H9 (cell line): ENCODE measurements around the gene ADGRL3. TPM values are rescaled to one million over a fixed set of nuclear protein-coding genes. Genes with fewer than 3 reads are reported as not detected.

Source experiments
- DNase-seq: peaks from one replicate; pipeline ENCODE4 v3.0.0-alpha.2; 2017
- H2AFZ ChIP-seq: one replicate; pipeline ENCODE4 v1.6.1; 2013; ENCODE audit warnings: mild to moderate bottlenecking, low read length, control low read depth, moderate library complexity
- H2AK5ac ChIP-seq: 2 replicates; pipeline ENCODE4 v1.6.1; 2013; ENCODE audit warnings: low read length, control low read depth, mixed read lengths; ENCODE audit not compliant: insufficient read length
- H2BK120ac ChIP-seq: one replicate; pipeline ENCODE4 v1.6.1; 2013; ENCODE audit warnings: low read depth, mild to moderate bottlenecking, low read length, control low read depth, inconsistent platforms; ENCODE audit not compliant: poor library complexity, severe bottlenecking
- H2BK12ac ChIP-seq: 2 replicates; pipeline ENCODE4 v1.6.1; 2013; ENCODE audit warnings: low read length, control low read depth, mixed read lengths, low read depth; ENCODE audit not compliant: insufficient read length
- H2BK15ac ChIP-seq: 2 replicates; pipeline ENCODE4 v1.6.1; 2013; ENCODE audit warnings: low read depth, low read length, control low read depth
- H2BK20ac ChIP-seq: one replicate; pipeline ENCODE4 v1.6.1; 2013; ENCODE audit warnings: low read depth, mild to moderate bottlenecking, low read length, control low read depth, inconsistent platforms; ENCODE audit not compliant: poor library complexity, severe bottlenecking
- H2BK5ac ChIP-seq: 2 replicates; pipeline ENCODE4 v1.6.1; 2013; ENCODE audit warnings: low read length, control low read depth, mixed read lengths; ENCODE audit not compliant: insufficient read length
- H3K14ac ChIP-seq: 2 replicates; pipeline ENCODE4 v1.6.1; 2013; ENCODE audit warnings: low read length, control low read depth; ENCODE audit not compliant: insufficient read depth
- H3K18ac ChIP-seq: 2 replicates; pipeline ENCODE4 v1.6.1; 2013; ENCODE audit warnings: low read depth, mild to moderate bottlenecking, mixed read lengths, low read length, control low read depth; ENCODE audit not compliant: insufficient read length
- H3K23ac ChIP-seq: 2 replicates; pipeline ENCODE4 v1.6.1; 2013; ENCODE audit warnings: low read length, control low read depth, mixed read lengths, low read depth; ENCODE audit not compliant: insufficient read length
- H3K23me2 ChIP-seq: 2 replicates; pipeline ENCODE4 v1.6.1; 2013; ENCODE audit warnings: low read depth, mild to moderate bottlenecking, mixed read lengths, low read length, control low read depth; ENCODE audit not compliant: insufficient read length, poor library complexity, severe bottlenecking
- H3K27ac ChIP-seq: 2 replicates; pipeline ENCODE4 v1.5.1; 2013; ENCODE audit warnings: low read length, control low read depth, mixed read lengths, low read depth; ENCODE audit not compliant: insufficient read length
- H3K27me3 ChIP-seq: 2 replicates; pipeline ENCODE4 v1.6.1; 2013; ENCODE audit warnings: low read length, control low read depth, inconsistent platforms; ENCODE audit not compliant: insufficient read depth
- H3K4ac ChIP-seq: 2 replicates; pipeline ENCODE4 v1.6.1; 2013; ENCODE audit warnings: low read depth, mild to moderate bottlenecking, control low read depth, inconsistent platforms, low read length, moderate library complexity
- H3K4me1 ChIP-seq: 2 replicates; pipeline ENCODE4 v1.6.1; 2013; ENCODE audit warnings: low read length, control low read depth, inconsistent platforms; ENCODE audit not compliant: insufficient read depth
- H3K4me2 ChIP-seq: 2 replicates; pipeline ENCODE4 v1.6.1; 2013; ENCODE audit warnings: low read length, control low read depth, mixed read lengths; ENCODE audit not compliant: insufficient read length, insufficient read depth
- H3K56ac ChIP-seq: 2 replicates; pipeline ENCODE4 v1.6.1; 2013; ENCODE audit warnings: low read depth, mild to moderate bottlenecking, mixed read lengths, low read length, control low read depth; ENCODE audit not compliant: insufficient read length
- H3K79me1 ChIP-seq: 2 replicates; pipeline ENCODE4 v1.6.1; 2013; ENCODE audit warnings: low read depth, mild to moderate bottlenecking, moderate library complexity, low read length, control low read depth, inconsistent platforms; ENCODE audit not compliant: insufficient read depth, poor library complexity, severe bottlenecking
- H3K79me2 ChIP-seq: 2 replicates; pipeline ENCODE4 v1.6.1; 2013; ENCODE audit warnings: low read length, control low read depth, inconsistent platforms; ENCODE audit not compliant: insufficient read depth
- H3K9ac ChIP-seq: 2 replicates; pipeline ENCODE4 v1.6.1; 2013; ENCODE audit warnings: low read length, control low read depth, mixed read lengths; ENCODE audit not compliant: insufficient read length; ENCODE audit errors: extremely low read depth
- H3K9me3 ChIP-seq: one replicate; pipeline ENCODE4 v1.6.1; 2013; ENCODE audit warnings: low read depth, low read length, inconsistent platforms; ENCODE audit not compliant: control insufficient read depth
- H3T11ph ChIP-seq: one replicate; pipeline ENCODE4 v1.6.1; 2013; ENCODE audit warnings: mild to moderate bottlenecking, low read length, control low read depth, inconsistent platforms
- H4K20me1 ChIP-seq: one replicate; pipeline ENCODE4 v1.6.1; 2013; ENCODE audit not compliant: control insufficient read depth, insufficient read length, insufficient read depth
- H4K5ac ChIP-seq: 2 replicates; pipeline ENCODE4 v1.6.1; 2013; ENCODE audit warnings: low read depth, mild to moderate bottlenecking, mixed read lengths, low read length, control low read depth; ENCODE audit not compliant: insufficient read length
- H4K8ac ChIP-seq: replicated peaks from 2 replicates; pipeline ENCODE4 v1.6.1; 2013; ENCODE audit warnings: low read length, control low read depth, mixed read lengths, low read depth; ENCODE audit not compliant: insufficient read length
- H4K91ac ChIP-seq: 2 replicates; pipeline ENCODE4 v1.6.1; 2013; ENCODE audit warnings: low read depth, mild to moderate bottlenecking, moderate library complexity, mixed read lengths, low read length, control low read depth; ENCODE audit not compliant: insufficient read length
- H3K27ac Mint-ChIP-seq, 3 experiments: 2 replicates in 2 of 3; 3 replicates in 1 of 3; pipeline ENCODE4 v1.8.0; 2020 to 2021; ENCODE audit warnings: mixed read lengths in 3 of 3, mild to moderate bottlenecking in 1 of 3, moderate library complexity in 1 of 3
- H3K27me3 Mint-ChIP-seq: 2 replicates; pipeline ENCODE4 v1.8.0; 2021; ENCODE audit warnings: low read depth, mild to moderate bottlenecking, moderate library complexity, mixed read lengths
- H3K36me3 Mint-ChIP-seq, 3 experiments: 2 replicates in 2 of 3; 3 replicates in 1 of 3; pipeline ENCODE4 v1.8.0; 2020 to 2021; ENCODE audit warnings: low read depth in 3 of 3, mixed read lengths in 3 of 3; ENCODE audit not compliant: insufficient read depth in 1 of 3
- H3K4me1 Mint-ChIP-seq, 2 experiments: 2 replicates each; pipeline ENCODE4 v1.8.0; 2020; ENCODE audit warnings: mixed read lengths in 2 of 2
- H3K4me3 Mint-ChIP-seq, 2 experiments: 2 replicates in 1 of 2; 3 replicates in 1 of 2; pipeline ENCODE4 v1.8.0; 2020 to 2021; ENCODE audit warnings: mild to moderate bottlenecking in 2 of 2, mixed read lengths in 2 of 2, moderate library complexity in 1 of 2
- H3K9me3 Mint-ChIP-seq, 2 experiments: 2 replicates in 1 of 2; 3 replicates in 1 of 2; pipeline ENCODE4 v1.8.0; 2020; ENCODE audit warnings: mild to moderate bottlenecking in 2 of 2, mixed read lengths in 2 of 2, moderate library complexity in 1 of 2
- WGBS: extraction: QIAGEN DNeasy Blood & Tissue Kit; methylation state at CpG from one replicate; pipeline ENCODE4 v1.1.7; 2013; ENCODE audit warnings: missing lambda C conversion rate, low lambda C conversion rate, mixed read lengths; ENCODE audit not compliant: insufficient read length; ENCODE audit errors: extremely low coverage; 5-methylcytosine and 5-hydroxymethylcytosine counted together
- total RNA-seq: library from RNA; stranded (reverse); gene quantifications from 2 replicates; pipeline ENCODE4 v1.2.1, GENCODE V29; 2021
- TF ChIP-seq, protein P1 (sequence below): fragments of 200-600 bp; sonication (generic); conservative IDR thresholded peaks from 3 replicates; pipeline ENCODE4 v1.8.0; 2021; ENCODE audit warnings: antibody characterized with exemption, mild to moderate bottlenecking

ADGRL3 gene
- total RNA-seq, 1 experiment from 2014 or later = 5.9 TPM

DNA sequence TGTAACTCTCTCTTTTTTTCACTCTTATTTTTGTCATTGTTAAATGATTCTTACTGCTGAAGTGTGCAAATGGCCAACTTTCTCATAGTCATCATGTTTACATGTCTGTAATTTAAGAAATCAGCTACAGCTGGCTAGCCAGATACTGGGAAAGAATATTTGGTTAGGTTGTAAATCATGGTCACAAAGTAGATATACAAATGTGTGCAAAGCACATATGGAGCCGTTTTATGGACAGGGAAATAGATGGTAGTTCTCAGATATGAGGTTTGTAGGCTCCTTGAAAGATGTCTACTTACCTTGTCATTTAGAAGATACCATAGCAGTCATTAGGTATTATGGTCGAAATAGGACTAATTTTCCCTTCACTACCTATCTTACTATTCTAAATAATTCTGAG is 430.4 kb downstream of the ADGRL3 start:
- no peaks in the 10 kb centered on the region for H4K20me1 ChIP-seq
- no peaks in the 10 kb centered on the region for H3K79me2 ChIP-seq
- H3K4me1 Mint-ChIP-seq = no peaks in the 10 kb centered on the region
- no peak overlapping the region for H3K4ac ChIP-seq
- no peaks in the 10 kb centered on the region for H3K27me3 ChIP-seq
- H3K27ac Mint-ChIP-seq = no peak overlapping the region
- H3K9ac ChIP-seq = no peak overlapping the region
- H3T11ph ChIP-seq = no peak overlapping the region
- TF ChIP-seq, protein P1, sequence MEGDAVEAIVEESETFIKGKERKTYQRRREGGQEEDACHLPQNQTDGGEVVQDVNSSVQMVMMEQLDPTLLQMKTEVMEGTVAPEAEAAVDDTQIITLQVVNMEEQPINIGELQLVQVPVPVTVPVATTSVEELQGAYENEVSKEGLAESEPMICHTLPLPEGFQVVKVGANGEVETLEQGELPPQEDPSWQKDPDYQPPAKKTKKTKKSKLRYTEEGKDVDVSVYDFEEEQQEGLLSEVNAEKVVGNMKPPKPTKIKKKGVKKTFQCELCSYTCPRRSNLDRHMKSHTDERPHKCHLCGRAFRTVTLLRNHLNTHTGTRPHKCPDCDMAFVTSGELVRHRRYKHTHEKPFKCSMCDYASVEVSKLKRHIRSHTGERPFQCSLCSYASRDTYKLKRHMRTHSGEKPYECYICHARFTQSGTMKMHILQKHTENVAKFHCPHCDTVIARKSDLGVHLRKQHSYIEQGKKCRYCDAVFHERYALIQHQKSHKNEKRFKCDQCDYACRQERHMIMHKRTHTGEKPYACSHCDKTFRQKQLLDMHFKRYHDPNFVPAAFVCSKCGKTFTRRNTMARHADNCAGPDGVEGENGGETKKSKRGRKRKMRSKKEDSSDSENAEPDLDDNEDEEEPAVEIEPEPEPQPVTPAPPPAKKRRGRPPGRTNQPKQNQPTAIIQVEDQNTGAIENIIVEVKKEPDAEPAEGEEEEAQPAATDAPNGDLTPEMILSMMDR = no peak
- no peak overlapping the region for H3K18ac ChIP-seq
- no peaks in the 10 kb centered on the region for H3K27me3 Mint-ChIP-seq
- no peak overlapping the region for H2BK120ac ChIP-seq
- H3K4me1 ChIP-seq = no peaks in the 10 kb centered on the region
- H2BK20ac ChIP-seq = no peak overlapping the region
- no peaks in the 10 kb centered on the region for H3K79me1 ChIP-seq
- no peak overlapping the region for H4K91ac ChIP-seq
- no peak overlapping the region for H2AK5ac ChIP-seq
- no peak overlapping the region for H4K8ac ChIP-seq
- no peak for DNase-seq
- no peak overlapping the region for H3K14ac ChIP-seq
- WGBS = no CpG with 5 or more reads among the region's 2 CpGs
- H3K36me3 Mint-ChIP-seq = peaks cover 0 to 3% (median 1%) of the 10 kb centered on the region in 3 experiments; a peak in 3 of 7 replicates
- no peaks in the 10 kb centered on the region for H3K23me2 ChIP-seq
- H3K56ac ChIP-seq = no peak overlapping the region
- H2BK5ac ChIP-seq = no peak overlapping the region
- H3K9me3 ChIP-seq = no peaks in the 10 kb centered on the region
- no peak overlapping the region for H2BK12ac ChIP-seq
- H3K23ac ChIP-seq = no peak overlapping the region
- no peaks in the 10 kb centered on the region; a peak in 1 of 5 replicates for H3K9me3 Mint-ChIP-seq
- H2BK15ac ChIP-seq = no peak overlapping the region
- no peak overlapping the region for H4K5ac ChIP-seq
- H3K4me2 ChIP-seq = no peak overlapping the region
- no peak overlapping the region for H2AFZ ChIP-seq
- no peak overlapping the region for H3K4me3 Mint-ChIP-seq
- no peak overlapping the region for H3K27ac ChIP-seq
